Skeletal muscle cell (primary cell): ENCODE measurements around the gene VMAC.

ENCODE experiments used
- DNase-seq: peaks from one replicate; pipeline ENCODE4 v3.0.0-alpha.2; 2010; ENCODE audit warnings: low read depth
- H3K4me3 ChIP-seq: 2 replicates; pipeline ENCODE4 v1.5.1; 2011; ENCODE audit warnings: low read depth, mild to moderate bottlenecking, control low read depth, low read length, moderate library complexity

Gene VMAC

GRCh38 chr19:5900976-5901375 is 3.7 kb upstream of the VMAC start:
- DNase-seq, result no peak
- H3K4me3 ChIP-seq, result no peak overlapping the region

- peak overlapping the region; percentile 92 for H3K4me3 ChIP-seq
- no peak for DNase-seq
Measured at GRCh38 chr19:5903056-5903623, 1.5 kb upstream of the VMAC start.

GRCh38 chr19:5903624-5904351 is 884 bp upstream of the VMAC start, which contains the start of gene NDUFA11:
TSS of gene NDUFA11 (minus strand) at chr19:5903790. CDS start at chr19:5903708, 82 bp downstream.
- peak within 1 kb of the TSS; percentile 92 for H3K4me3 ChIP-seq
- no peak for DNase-seq

- DNase-seq, result no peak
- peak overlapping the region; percentile 80 for H3K4me3 ChIP-seq
Measured at GRCh38 chr19:5905114-5905778, 574 bp downstream of the VMAC start.

GRCh38 chr19:5907241-5907640 is 2.6 kb downstream of the VMAC start:
- no peak for DNase-seq

GRCh38 chr19:5908773-5909442 is 4.2 kb downstream of the VMAC start:
- no peak for DNase-seq
- H3K4me3 ChIP-seq, result no peak overlapping the region

More at GRCh38 chr19:5907241-5907640, 2.6 kb downstream of the VMAC start:
- no peak overlapping the region for H3K4me3 ChIP-seq

GRCh38 chr19:5910638-5910907 is 5.9 kb downstream of the VMAC start:
- H3K4me3 ChIP-seq, result no peak overlapping the region
- DNase-seq, result no peak

- no peak for DNase-seq
- H3K4me3 ChIP-seq, result no peak overlapping the region
Measured at GRCh38 chr19:5911366-5911765, 6.7 kb downstream of the VMAC start.

GRCh38 chr19:5913739-5914357 is 9.2 kb downstream of the VMAC start, which contains the start of gene CAPS:
TSS of gene CAPS (plus strand) at chr19:5914254. CDS start at chr19:5914407, 153 bp downstream.
- no peak for DNase-seq
- no peak within 1 kb of the TSS for H3K4me3 ChIP-seq

GRCh38 chr19:5914358-5914774 is 9.7 kb downstream of the VMAC start:
- H3K4me3 ChIP-seq, result no peak overlapping the region
- no peak for DNase-seq

- H3K4me3 ChIP-seq, result no peak overlapping the region
- no peak for DNase-seq
Measured at GRCh38 chr19:5914946-5915781, 10.5 kb downstream of the VMAC start.

- no peak overlapping the region for H3K4me3 ChIP-seq
- no peak for DNase-seq
Measured at GRCh38 chr19:5915782-5916165, 11.1 kb downstream of the VMAC start.

GRCh38 chr19:5916181-5916708 is 11.6 kb downstream of the VMAC start:
- no peak overlapping the region for H3K4me3 ChIP-seq
- DNase-seq, result no peak

- DNase-seq, result no peak
- H3K4me3 ChIP-seq, result no peak overlapping the region
Measured at GRCh38 chr19:5917431-5918107, 12.9 kb downstream of the VMAC start.

- no peak for DNase-seq
- H3K4me3 ChIP-seq, result no peak overlapping the region
Measured at GRCh38 chr19:5918463-5919079, 13.9 kb downstream of the VMAC start.

GRCh38 chr19:5921516-5922160 is 17.0 kb downstream of the VMAC start:
- DNase-seq, result no peak
- no peak overlapping the region for H3K4me3 ChIP-seq

- no peak overlapping the region for H3K4me3 ChIP-seq
- no peak for DNase-seq
Measured at GRCh38 chr19:5922161-5922545, 17.5 kb downstream of the VMAC start.
